ENCODE measurements around the gene CLPX.

The CLPX gene

GRCh38 chr15:65226221-65226620, 41.1 kb upstream of the CLPX start:
- no peak for ATAC-seq (ENCODE audit: insufficient read depth, low read depth)

GRCh38 chr15:65223996-65224395, 38.9 kb upstream of the CLPX start:
- Histone ChIP-seq H3K27ac (ENCODE audit: low read length) (no peak overlapping the region), H3K9me3 (ENCODE audit: insufficient read depth, low read length, severe bottlenecking) (no peaks in the 10 kb centered on the region), H3K9ac (ENCODE audit: low read depth, low read length) (no peak overlapping the region), H2AFZ (ENCODE audit: low read depth, low read length) (no peak overlapping the region), H3K4me1 (ENCODE audit: insufficient read depth, low read length) (no peaks in the 10 kb centered on the region), H3K36me3 (ENCODE audit: insufficient read depth, low read length) (no peaks in the 10 kb centered on the region), H4K20me1 (ENCODE audit: insufficient read depth, low read length) (no peaks in the 10 kb centered on the region), H3K27me3 (ENCODE audit: insufficient read depth, low read length, poor library complexity) (no peaks in the 10 kb centered on the region), H3K79me2 (ENCODE audit: insufficient read depth, low read length) (no peaks in the 10 kb centered on the region), H3K4me2 (ENCODE audit: insufficient read depth, low read length) (no peak overlapping the region), H3K4me3 (ENCODE audit: low read depth in 1 of 2, low read length in 2 of 2) (no peak overlapping the region)
- DNase-seq (no peak), ATAC-seq (ENCODE audit: insufficient read depth, low read depth) (no peak)
- TF ChIP-seq CTCF (IDR thresholded peaks at IDR 0.05; ENCODE audit: borderline replicate concordance, extremely low read depth, low read length, poor library complexity, severe bottlenecking), result no peak
- no peak for TF ChIP-seq EZH2 (IDR thresholded peaks at IDR 0.05; ENCODE audit: borderline replicate concordance, low read depth, low read length, severe bottlenecking)

More at GRCh38 chr15:65226221-65226620, 41.1 kb upstream of the CLPX start:
- Histone ChIP-seq H3K4me1 (ENCODE audit: insufficient read depth, low read length) (no peaks in the 10 kb centered on the region), H3K79me2 (ENCODE audit: insufficient read depth, low read length) (no peaks in the 10 kb centered on the region), H3K36me3 (ENCODE audit: insufficient read depth, low read length) (no peaks in the 10 kb centered on the region), H2AFZ (ENCODE audit: low read depth, low read length) (no peak overlapping the region), H3K27ac (ENCODE audit: low read length) (no peak overlapping the region), H3K4me2 (ENCODE audit: insufficient read depth, low read length) (no peak overlapping the region), H3K9me3 (ENCODE audit: insufficient read depth, low read length, severe bottlenecking) (no peaks in the 10 kb centered on the region), H4K20me1 (ENCODE audit: insufficient read depth, low read length) (no peaks in the 10 kb centered on the region), H3K9ac (ENCODE audit: low read depth, low read length) (no peak overlapping the region), H3K27me3 (ENCODE audit: insufficient read depth, low read length, poor library complexity) (no peaks in the 10 kb centered on the region), H3K4me3 (ENCODE audit: low read depth in 1 of 2, low read length in 2 of 2) (no peak overlapping the region)
- no peak for DNase-seq
- TF ChIP-seq EZH2 (IDR thresholded peaks at IDR 0.05; ENCODE audit: borderline replicate concordance, low read depth, low read length, severe bottlenecking) (no peak), CTCF (IDR thresholded peaks at IDR 0.05; ENCODE audit: borderline replicate concordance, extremely low read depth, low read length, poor library complexity, severe bottlenecking) (no peak)

DNA sequence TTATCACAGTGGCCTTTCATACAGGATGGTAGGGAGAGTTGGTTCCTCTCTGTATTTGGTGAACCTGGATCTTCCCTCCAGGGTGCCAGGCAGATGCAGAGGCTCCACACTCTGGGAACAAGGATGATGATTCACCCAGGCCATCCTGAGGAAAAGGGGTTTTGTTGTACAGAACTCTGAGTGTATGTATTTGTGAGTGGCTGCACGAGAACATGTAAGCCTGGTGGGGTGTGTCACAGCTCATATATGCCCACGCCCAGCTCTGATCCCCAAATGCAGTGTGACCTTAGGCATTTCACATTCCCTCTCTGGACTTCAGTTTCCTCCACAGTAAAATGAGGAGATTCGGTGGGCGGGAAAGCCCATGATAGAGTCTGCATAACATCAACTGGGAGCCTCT, 37.7 kb upstream of the CLPX start:
- H3K27ac ChIP-seq (ENCODE audit: low read length), result no peak overlapping the region
- no peak overlapping the region for H3K4me3 ChIP-seq (ENCODE audit: low read depth in 1 of 2, low read length in 2 of 2)
- H3K4me1 ChIP-seq (ENCODE audit: insufficient read depth, low read length), result no peaks in the 10 kb centered on the region
- no peak overlapping the region for H2AFZ ChIP-seq (ENCODE audit: low read depth, low read length)
- H3K4me2 ChIP-seq (ENCODE audit: insufficient read depth, low read length), result no peak overlapping the region
- no peaks in the 10 kb centered on the region for H3K79me2 ChIP-seq (ENCODE audit: insufficient read depth, low read length)
- no peak for ATAC-seq (ENCODE audit: insufficient read depth, low read depth)
- H4K20me1 ChIP-seq (ENCODE audit: insufficient read depth, low read length), result no peaks in the 10 kb centered on the region
- no peaks in the 10 kb centered on the region for H3K9me3 ChIP-seq (ENCODE audit: insufficient read depth, low read length, severe bottlenecking)
- no peaks in the 10 kb centered on the region for H3K36me3 ChIP-seq (ENCODE audit: insufficient read depth, low read length)
- H3K9ac ChIP-seq (ENCODE audit: low read depth, low read length), result no peak overlapping the region
- H3K27me3 ChIP-seq (ENCODE audit: insufficient read depth, low read length, poor library complexity), result no peaks in the 10 kb centered on the region
- DNase-seq, result no peak
- TF ChIP-seq CTCF (IDR thresholded peaks at IDR 0.05; ENCODE audit: borderline replicate concordance, extremely low read depth, low read length, poor library complexity, severe bottlenecking) (no peak), EZH2 (IDR thresholded peaks at IDR 0.05; ENCODE audit: borderline replicate concordance, low read depth, low read length, severe bottlenecking) (no peak)

DNA sequence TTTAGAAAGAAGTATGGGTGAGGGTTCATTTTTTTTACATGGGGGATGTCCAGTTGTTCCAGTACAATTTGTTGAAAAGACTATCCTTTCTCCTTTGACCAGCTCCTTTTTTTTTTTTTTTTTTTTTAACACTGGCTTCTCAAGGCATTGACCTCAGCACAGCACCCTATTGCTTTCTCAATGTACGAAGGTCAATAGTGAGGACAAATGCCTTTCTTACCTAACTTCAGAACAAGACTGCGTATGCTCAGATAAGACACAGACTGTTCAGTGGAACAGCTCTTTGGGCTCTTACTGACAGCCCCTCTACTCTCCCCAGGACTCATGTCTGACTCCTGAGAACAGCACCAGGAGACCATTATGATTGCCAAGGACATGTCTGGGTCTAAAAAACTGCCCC, 36.6 kb upstream of the CLPX start:
- Histone ChIP-seq H3K4me1 (ENCODE audit: insufficient read depth, low read length) (no peaks in the 10 kb centered on the region), H4K20me1 (ENCODE audit: insufficient read depth, low read length) (no peaks in the 10 kb centered on the region), H3K9ac (ENCODE audit: low read depth, low read length) (no peak overlapping the region), H3K79me2 (ENCODE audit: insufficient read depth, low read length) (no peaks in the 10 kb centered on the region), H3K4me2 (ENCODE audit: insufficient read depth, low read length) (no peak overlapping the region), H3K36me3 (ENCODE audit: insufficient read depth, low read length) (no peaks in the 10 kb centered on the region), H3K27ac (ENCODE audit: low read length) (no peak overlapping the region), H3K9me3 (ENCODE audit: insufficient read depth, low read length, severe bottlenecking) (no peaks in the 10 kb centered on the region), H3K27me3 (ENCODE audit: insufficient read depth, low read length, poor library complexity) (no peaks in the 10 kb centered on the region), H2AFZ (ENCODE audit: low read depth, low read length) (no peak overlapping the region), H3K4me3 (ENCODE audit: low read depth in 1 of 2, low read length in 2 of 2) (no peak overlapping the region)
- DNase-seq (no peak), ATAC-seq (ENCODE audit: insufficient read depth, low read depth) (no peak)
- no peak for TF ChIP-seq EZH2 (IDR thresholded peaks at IDR 0.05; ENCODE audit: borderline replicate concordance, low read depth, low read length, severe bottlenecking)
- TF ChIP-seq CTCF (IDR thresholded peaks at IDR 0.05; ENCODE audit: borderline replicate concordance, extremely low read depth, low read length, poor library complexity, severe bottlenecking), result no peak

Measured in DND-41 (cell line).